Epithelial cell of esophagus (primary cell): Measurements from ENCODE around the gene AFAP1.

ENCODE experiments used
- DNase-seq: peaks from one replicate; pipeline ENCODE4 v3.0.0; 2010; ENCODE audit warnings: low read depth
- H3K4me3 ChIP-seq: 2 replicates; pipeline ENCODE4 v1.5.1; 2011; ENCODE audit warnings: mild to moderate bottlenecking, low read length, control low read depth
- TF ChIP-seq, protein P1 (sequence below): IDR thresholded peaks from 2 replicates; pipeline ENCODE4 v1.5.1; 2011; ENCODE audit warnings: low read depth, mild to moderate bottlenecking, low read length, control low read depth, inconsistent platforms; ENCODE audit not compliant: insufficient read depth; ENCODE audit errors: missing control alignments

The AFAP1 gene

GRCh38 chr4:7938266-7938608 is 1.4 kb downstream of the AFAP1 start:
- peak overlapping the region; percentile 69 for H3K4me3 ChIP-seq
- DNase-seq: no peak
- TF ChIP-seq, protein P1, sequence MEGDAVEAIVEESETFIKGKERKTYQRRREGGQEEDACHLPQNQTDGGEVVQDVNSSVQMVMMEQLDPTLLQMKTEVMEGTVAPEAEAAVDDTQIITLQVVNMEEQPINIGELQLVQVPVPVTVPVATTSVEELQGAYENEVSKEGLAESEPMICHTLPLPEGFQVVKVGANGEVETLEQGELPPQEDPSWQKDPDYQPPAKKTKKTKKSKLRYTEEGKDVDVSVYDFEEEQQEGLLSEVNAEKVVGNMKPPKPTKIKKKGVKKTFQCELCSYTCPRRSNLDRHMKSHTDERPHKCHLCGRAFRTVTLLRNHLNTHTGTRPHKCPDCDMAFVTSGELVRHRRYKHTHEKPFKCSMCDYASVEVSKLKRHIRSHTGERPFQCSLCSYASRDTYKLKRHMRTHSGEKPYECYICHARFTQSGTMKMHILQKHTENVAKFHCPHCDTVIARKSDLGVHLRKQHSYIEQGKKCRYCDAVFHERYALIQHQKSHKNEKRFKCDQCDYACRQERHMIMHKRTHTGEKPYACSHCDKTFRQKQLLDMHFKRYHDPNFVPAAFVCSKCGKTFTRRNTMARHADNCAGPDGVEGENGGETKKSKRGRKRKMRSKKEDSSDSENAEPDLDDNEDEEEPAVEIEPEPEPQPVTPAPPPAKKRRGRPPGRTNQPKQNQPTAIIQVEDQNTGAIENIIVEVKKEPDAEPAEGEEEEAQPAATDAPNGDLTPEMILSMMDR: no peak

GRCh38 chr4:7937006-7937405 is 2.7 kb downstream of the AFAP1 start:
- no peak for DNase-seq
- no peak overlapping the region for H3K4me3 ChIP-seq
- TF ChIP-seq, protein P1: no peak

DNA sequence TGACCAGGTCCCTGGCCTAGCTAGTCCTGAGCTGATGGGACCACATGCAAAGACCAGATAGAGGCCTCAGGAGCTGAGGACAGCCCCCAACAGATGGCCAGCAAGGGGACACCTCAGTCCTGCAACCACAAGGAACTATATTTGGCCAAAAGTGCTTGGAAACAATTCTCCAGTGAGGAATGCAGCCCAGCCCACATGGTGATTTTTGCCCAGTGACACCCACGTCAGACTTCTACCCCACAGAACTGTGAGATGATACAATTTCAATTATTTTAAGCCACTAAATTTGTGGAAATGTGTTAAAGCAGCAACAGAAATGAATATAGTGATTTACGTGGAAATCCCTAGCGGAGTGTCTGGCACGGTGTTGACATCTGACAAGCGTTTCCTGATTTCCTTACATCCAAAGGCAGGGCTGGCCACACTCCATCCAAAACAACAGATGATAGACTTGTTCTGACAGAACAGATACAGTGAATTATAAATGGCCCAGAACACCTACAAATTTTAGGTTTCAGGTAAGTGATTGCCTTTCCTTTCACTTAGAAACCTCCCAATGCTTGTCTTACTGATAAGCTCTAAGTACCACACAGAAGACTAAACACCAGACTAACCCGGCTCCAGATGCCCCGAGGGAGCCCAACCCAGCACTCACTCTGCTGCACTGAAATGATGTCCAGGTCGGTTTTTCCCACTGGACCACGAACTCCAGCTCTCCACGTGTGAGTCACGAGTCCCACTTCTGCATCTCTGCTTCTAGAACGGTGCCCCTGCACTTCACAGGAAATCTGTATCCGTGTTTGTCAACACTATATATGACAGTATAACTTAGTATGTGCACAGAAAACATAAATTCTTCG is 5.8 kb downstream of the AFAP1 start:
- no peak overlapping the region for H3K4me3 ChIP-seq
- TF ChIP-seq, protein P1: no peak
- DNase-seq: no peak

GRCh38 chr4:7932287-7932686 is 7.4 kb downstream of the AFAP1 start:
- DNase-seq: no peak
- no peak overlapping the region for H3K4me3 ChIP-seq
- TF ChIP-seq, protein P1: no peak

- TF ChIP-seq, protein P1: peak; percentile 23
- DNase-seq: peak; percentile 90
Measured at GRCh38 chr4:7929118-7929951, 10.3 kb downstream of the AFAP1 start.

GRCh38 chr4:7928711-7929110 is 10.9 kb downstream of the AFAP1 start:
- DNase-seq: no peak
- H3K4me3 ChIP-seq: no peak overlapping the region
- TF ChIP-seq, protein P1: no peak

More at GRCh38 chr4:7929118-7929951, 10.3 kb downstream of the AFAP1 start:
- no peak overlapping the region for H3K4me3 ChIP-seq
